H1 (cell line): ENCODE measurements around the gene NEK4. TPM values are rescaled to one million over a fixed set of nuclear protein-coding genes. Genes with fewer than 3 reads are reported as not detected.

Source experiments
- CTCF ChIA-PET: fragments of 300-600 bp; sonication (Branson Sonifier 250); formaldehyde crosslinking; loops from one replicate; lab custom pipeline; 2021; ENCODE audit not compliant: partially characterized antibody; lab: Charles Lee
- POLR2A ChIA-PET: fragments of 300-600 bp; sonication (Branson Sonifier 250); formaldehyde crosslinking; loops from one replicate; lab custom pipeline; 2021; ENCODE audit warnings: inconsistent platforms; ENCODE audit not compliant: partially characterized antibody; lab: Charles Lee
- DNase-seq, 2 experiments: peaks; one replicate each; pipeline versions ENCODE4 v3.0.0 to v3.0.0-alpha.2; 2010 to 2022; ENCODE audit warnings: low spot score in 2 of 2, low read depth in 1 of 2, mixed read lengths in 1 of 2
- FAIRE-seq: peaks from 2 replicates; lab custom pipeline; 2011; peaks lifted over from hg19 to GRCh38; lab: Jason Lieb, UNC
- H2AFZ ChIP-seq: 2 replicates; pipeline ENCODE4 v1.8.1; 2012; ENCODE audit warnings: low read length, inconsistent platforms
- H2AK5ac ChIP-seq: 2 replicates; pipeline ENCODE4 v1.6.1; 2013; ENCODE audit warnings: low read depth, low read length
- H2BK120ac ChIP-seq: replicated peaks from 2 replicates; pipeline ENCODE3; 2013; ENCODE audit warnings: low read depth, low read length, inconsistent platforms
- H2BK12ac ChIP-seq: 2 replicates; pipeline ENCODE4 v1.6.1; 2013; ENCODE audit warnings: low read depth, low read length
- H2BK15ac ChIP-seq: 2 replicates; pipeline ENCODE4 v1.6.1; 2013; ENCODE audit warnings: low read length
- H2BK20ac ChIP-seq: 2 replicates; pipeline ENCODE4 v1.6.1; 2013; ENCODE audit warnings: low read length
- H2BK5ac ChIP-seq: 2 replicates; pipeline ENCODE4 v1.6.1; 2013; ENCODE audit warnings: low read depth, low read length
- H3K14ac ChIP-seq: 2 replicates; pipeline ENCODE4 v1.6.1; 2013; ENCODE audit warnings: inconsistent platforms; ENCODE audit not compliant: insufficient read length
- H3K18ac ChIP-seq: 2 replicates; pipeline ENCODE4 v1.6.1; 2013; ENCODE audit warnings: low read length; ENCODE audit errors: extremely low read depth
- H3K23ac ChIP-seq: 2 replicates; pipeline ENCODE4 v1.6.1; 2013; ENCODE audit warnings: inconsistent platforms; ENCODE audit not compliant: insufficient read length
- H3K23me2 ChIP-seq: 2 replicates; pipeline ENCODE4 v1.6.1; 2013; ENCODE audit warnings: low read depth, low read length
- H3K27ac ChIP-seq: 2 replicates; pipeline ENCODE4 v1.6.1; 2011; ENCODE audit warnings: low read depth, low read length, inconsistent platforms
- H3K27me3 ChIP-seq, 4 experiments: replicated peaks in 1 of 4; 1 replicate in 1 of 4; 2 replicates in 3 of 4; pipeline versions ENCODE4 v1.6.1 to v1.8.1; 2011 to 2013; ENCODE audit warnings: low read length in 3 of 4, mild to moderate bottlenecking in 3 of 4, inconsistent platforms in 2 of 4, mixed read lengths in 2 of 4, moderate library complexity in 1 of 4; ENCODE audit not compliant: control insufficient read depth in 3 of 4, insufficient read depth in 3 of 4; ENCODE audit errors: extremely low read depth in 1 of 4
- H3K36me3 ChIP-seq, 4 experiments: 2 replicates each; pipeline versions ENCODE4 v1.6.1 to v1.8.1; 2011 to 2013; ENCODE audit warnings: mild to moderate bottlenecking in 4 of 4, low read length in 3 of 4, moderate library complexity in 2 of 4, control low read depth in 1 of 4, inconsistent platforms in 1 of 4; ENCODE audit not compliant: insufficient read depth in 4 of 4, control insufficient read depth in 2 of 4
- H3K4ac ChIP-seq: replicated peaks from 2 replicates; pipeline ENCODE3; 2013; ENCODE audit warnings: low read length, low read depth, mixed read lengths, inconsistent platforms; ENCODE audit not compliant: insufficient read length
- H3K4me1 ChIP-seq, 4 experiments: replicated peaks in 1 of 4; 1 replicate in 1 of 4; 2 replicates in 3 of 4; pipeline versions ENCODE4 v1.6.1 to v1.8.1; 2011 to 2013; ENCODE audit warnings: low read length in 3 of 4, inconsistent platforms in 2 of 4, mixed read lengths in 1 of 4; ENCODE audit not compliant: insufficient read depth in 4 of 4, control insufficient read depth in 3 of 4
- H3K4me2 ChIP-seq, 2 experiments: 2 replicates each; pipeline versions ENCODE4 v1.6.1 to v1.8.1; 2011 to 2013; ENCODE audit warnings: low read depth in 2 of 2, low read length in 2 of 2, control low read depth in 1 of 2, inconsistent platforms in 1 of 2, mild to moderate bottlenecking in 1 of 2; ENCODE audit not compliant: insufficient read depth in 1 of 2
- H3K4me3 ChIP-seq, 4 experiments: fragments of 200-600, 300-600 bp in 1 of 4; sonication (generic), shearing (Covaris generic), sonication (Bioruptor Twin) in 1 of 4; 2 replicates each; pipeline versions ENCODE4 v1.5.1 to v1.8.1; 2011 to 2016; ENCODE audit warnings: low read length in 4 of 4, low read depth in 3 of 4, control low read depth in 2 of 4, inconsistent platforms in 2 of 4, mild to moderate bottlenecking in 2 of 4, mixed read lengths in 1 of 4, moderate library complexity in 1 of 4; ENCODE audit not compliant: insufficient read depth in 2 of 4; ENCODE audit errors: extremely low read depth in 1 of 4
- H3K56ac ChIP-seq: replicated peaks from 2 replicates; pipeline ENCODE3; 2013; ENCODE audit warnings: low read depth, mild to moderate bottlenecking, mixed read lengths, low read length, inconsistent platforms; ENCODE audit not compliant: insufficient read length
- H3K79me1 ChIP-seq: 2 replicates; pipeline ENCODE4 v1.6.1; 2013; ENCODE audit warnings: low read depth, low read length, control low read depth
- H3K79me2 ChIP-seq, 2 experiments: 2 replicates each; pipeline versions ENCODE4 v1.6.1 to v1.8.1; 2012 to 2013; ENCODE audit warnings: low read length in 2 of 2, mild to moderate bottlenecking in 2 of 2, inconsistent platforms in 1 of 2; ENCODE audit not compliant: insufficient read depth in 2 of 2, control insufficient read depth in 1 of 2
- H3K9ac ChIP-seq, 4 experiments: replicated peaks in 1 of 4; 1 replicate in 1 of 4; 2 replicates in 3 of 4; pipeline versions ENCODE4 v1.6.1 to v1.8.1; 2011 to 2013; ENCODE audit warnings: low read depth in 3 of 4, low read length in 3 of 4, control low read depth in 2 of 4, mild to moderate bottlenecking in 2 of 4, moderate library complexity in 2 of 4, inconsistent platforms in 1 of 4; ENCODE audit errors: extremely low read depth in 1 of 4
- H3K9me3 ChIP-seq, 2 experiments: 2 replicates each; pipeline versions ENCODE4 v1.6.1 to v1.8.1; 2012 to 2013; ENCODE audit warnings: mild to moderate bottlenecking in 2 of 2, moderate library complexity in 2 of 2, control low read depth in 1 of 2, inconsistent platforms in 1 of 2, low read depth in 1 of 2, low read length in 1 of 2, mixed read lengths in 1 of 2; ENCODE audit not compliant: insufficient read depth in 2 of 2
- H4K20me1 ChIP-seq, 2 experiments: replicated peaks in 1 of 2; 2 replicates each; pipeline versions ENCODE3 to v1.8.1; 2011 to 2013; ENCODE audit warnings: inconsistent platforms in 2 of 2, low read length in 2 of 2, mild to moderate bottlenecking in 1 of 2; ENCODE audit not compliant: insufficient read depth in 2 of 2, control insufficient read depth in 1 of 2
- H4K5ac ChIP-seq: 2 replicates; pipeline ENCODE4 v1.6.1; 2013; ENCODE audit warnings: low read length, low read depth, mixed read lengths, inconsistent platforms; ENCODE audit not compliant: insufficient read length
- H4K8ac ChIP-seq: 2 replicates; pipeline ENCODE4 v1.8.0; 2013; ENCODE audit warnings: mild to moderate bottlenecking, moderate library complexity, low read length, inconsistent platforms; ENCODE audit not compliant: insufficient read depth; ENCODE audit errors: extremely low read depth
- H4K91ac ChIP-seq: replicated peaks from 2 replicates; pipeline ENCODE3; 2013; ENCODE audit warnings: low read length, mixed read lengths, inconsistent platforms; ENCODE audit not compliant: insufficient read length
- ASH2L ChIP-seq: fragments of 200-600, 300-600 bp; sonication (generic); IDR thresholded peaks from one replicate; pipeline ENCODE4 v1.7.1; 2017; ENCODE audit warnings: low read length
- ATF2 ChIP-seq: IDR thresholded peaks from 2 replicates; pipeline ENCODE4 v1.6.1; 2012; ENCODE audit warnings: low read length, inconsistent platforms
- CREB1 ChIP-seq: IDR thresholded peaks from 2 replicates; pipeline ENCODE4 v1.6.1; 2012; ENCODE audit warnings: inconsistent platforms
- EGR1 ChIP-seq: IDR thresholded peaks from 2 replicates; pipeline ENCODE4 v1.6.1; 2011; ENCODE audit warnings: low read depth, low read length, borderline replicate concordance
- EZH2 ChIP-seq: fragments of 200-600 bp; sonication (generic); IDR thresholded peaks from 2 replicates; pipeline ENCODE4 v1.7.1; 2012; ENCODE audit warnings: low read depth, mild to moderate bottlenecking, moderate library complexity, low read length, inconsistent platforms; ENCODE audit not compliant: severe bottlenecking
- HDAC2 ChIP-seq, 2 experiments: fragments of 300-600 bp in 1 of 2; sonication (generic) in 1 of 2; IDR thresholded peaks; 2 replicates each; pipeline ENCODE4 v1.6.1; 2011 to 2012; ENCODE audit warnings: low read depth in 2 of 2, low read length in 2 of 2, mild to moderate bottlenecking in 2 of 2, moderate library complexity in 2 of 2, borderline replicate concordance in 1 of 2, inconsistent platforms in 1 of 2
- JUND ChIP-seq: IDR thresholded peaks from 2 replicates; pipeline ENCODE4 v1.6.1; 2011; ENCODE audit warnings: mild to moderate bottlenecking, improper control_type of control experiment, low read length
- KDM5A ChIP-seq: fragments of 200-600 bp; IDR thresholded peaks from 2 replicates; pipeline ENCODE4 v1.7.1; 2012; ENCODE audit warnings: mild to moderate bottlenecking, low read length, inconsistent platforms, mixed read lengths
- NRF1 ChIP-seq: IDR thresholded peaks from 2 replicates; pipeline ENCODE4 v1.6.1; 2011; ENCODE audit warnings: mild to moderate bottlenecking, low read depth, low read length, improper control_type of control experiment
- RXRA ChIP-seq: IDR thresholded peaks from 2 replicates; pipeline ENCODE4 v1.6.1; 2011; ENCODE audit warnings: low read depth, mild to moderate bottlenecking, low read length, moderate library complexity; ENCODE audit not compliant: insufficient read depth
- SIRT6 ChIP-seq: IDR thresholded peaks from one replicate; pipeline ENCODE4 v1.7.1; 2012; ENCODE audit warnings: low read length, inconsistent platforms
- SP1 ChIP-seq: IDR thresholded peaks from 2 replicates; pipeline ENCODE4 v1.6.1; 2011; ENCODE audit warnings: low read depth, low read length
- TBP ChIP-seq: IDR thresholded peaks from 2 replicates; pipeline ENCODE4 v1.6.1; 2011; ENCODE audit warnings: low read depth, low read length, improper control_type of control experiment
- polyA plus RNA-seq, 7 experiments: library from polyadenylated mRNA; depleted of rRNA in 3 of 7; stranded (reverse) in 5 of 7; unstranded in 2 of 7; fragments of >200 nt in 5 of 7; fragments of 200-250 nt in 2 of 7; gene quantifications; 1 replicate in 5 of 7; 2 replicates in 1 of 7; 4 replicates in 1 of 7; pipeline versions ENCODE4 v1.2.1 to v1.2.3, GENCODE V29; 2011 to 2013; ENCODE audit warnings: missing spikeins in 2 of 7, mixed read lengths in 2 of 7
- total RNA-seq: library from RNA; stranded (reverse); fragmentation: NEBNext Ultra II Directional; extraction: Animal tissue kit (Norgen Biotek cat#: 25700); gene quantifications from 2 replicates; pipeline ENCODE4 v1.2.1, GENCODE V29; 2021
- TF ChIP-seq, protein P1 (sequence below): IDR thresholded peaks from 2 replicates; pipeline ENCODE4 v1.6.1; 2011; ENCODE audit warnings: low read depth, mild to moderate bottlenecking, low read length; ENCODE audit not compliant: insufficient read depth

NEK4 gene
- total and polyA plus RNA-seq, 2 of the 8 experiments (the other 6 are each of a cell fraction or from before 2014, with no cell fraction given) = 7.5 to 40.0 TPM

GRCh38 chr3:52693071-52693470 is 77.7 kb downstream of the NEK4 start:
- no peak overlapping the region for H2BK15ac ChIP-seq
- H3K27ac ChIP-seq = no peak overlapping the region
- no peaks in the 10 kb centered on the region for H3K4me1 ChIP-seq
- FAIRE-seq (no peak), DNase-seq (no peak)
- H3K9ac ChIP-seq = no peak overlapping the region; a peak in 1 of 7 replicates
- no peaks in the 10 kb centered on the region for H3K9me3 ChIP-seq
- no peak overlapping the region for H2AK5ac ChIP-seq
- no peak overlapping the region for H3K23ac ChIP-seq
- no peaks in the 10 kb centered on the region for H3K23me2 ChIP-seq
- H3K79me1 ChIP-seq = peaks cover 2% of the 10 kb centered on the region; the same call in 1 of the 2 replicates
- no peak overlapping the region for H3K56ac ChIP-seq
- H4K91ac ChIP-seq = no peak overlapping the region
- no peak overlapping the region for H2BK20ac ChIP-seq
- no peak overlapping the region for H2AFZ ChIP-seq
- H3K4me2 ChIP-seq = no peak overlapping the region
- H2BK12ac ChIP-seq = no peak overlapping the region
- peaks cover 7 to 15% of the 10 kb centered on the region in 2 experiments for H4K20me1 ChIP-seq
- H3K4ac ChIP-seq = no peak overlapping the region
- POLR2A ChIA-PET = interaction anchor here (0.6 to 16.2 kb wide), 4 partner anchors 10 to 226 kb away, joined by 3 to 347 read pairs (median 54); partner anchors contain the start of genes GLT8D1 and SPCS1
- H3K27me3 ChIP-seq = no peaks in the 10 kb centered on the region
- H3K14ac ChIP-seq = no peak overlapping the region
- H2BK120ac ChIP-seq = no peak overlapping the region
- H3K4me3 ChIP-seq = no peak overlapping the region
- CTCF ChIA-PET = no interaction called here
- H4K5ac ChIP-seq = no peak overlapping the region
- no peak overlapping the region for H4K8ac ChIP-seq
- no peak overlapping the region for H2BK5ac ChIP-seq
- H3K36me3 ChIP-seq = peaks cover 62 to 99% (median 85%) of the 10 kb centered on the region in 4 experiments
- peaks cover 0 to 8% of the 10 kb centered on the region in 2 experiments; a peak in 2 of 4 replicates for H3K79me2 ChIP-seq
- no peak overlapping the region for H3K18ac ChIP-seq
- TF ChIP-seq, protein P1, sequence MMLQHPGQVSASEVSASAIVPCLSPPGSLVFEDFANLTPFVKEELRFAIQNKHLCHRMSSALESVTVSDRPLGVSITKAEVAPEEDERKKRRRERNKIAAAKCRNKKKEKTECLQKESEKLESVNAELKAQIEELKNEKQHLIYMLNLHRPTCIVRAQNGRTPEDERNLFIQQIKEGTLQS = no peak
- TF ChIP-seq KDM5A = no peak
- no peak for TF ChIP-seq HDAC2 (IDR thresholded peaks at IDR 0.05; ENCODE audit: borderline replicate concordance in 1 of 2, low read depth in 2 of 2, low read length in 2 of 2)
- TF ChIP-seq ATF2 = no peak
- TF ChIP-seq TBP = no peak
- no peak for TF ChIP-seq EGR1
- no peak for TF ChIP-seq RXRA
- TF ChIP-seq JUND = no peak
- no peak for TF ChIP-seq SIRT6
- no peak for TF ChIP-seq EZH2
- no peak for TF ChIP-seq CREB1
- TF ChIP-seq NRF1 = no peak
- no peak for TF ChIP-seq ASH2L
- no peak for TF ChIP-seq SP1
